ENCODE data around the gene TOX2. TPM values are rescaled to one million over a fixed set of nuclear protein-coding genes. Genes with fewer than 3 reads are reported as not detected.

Gene TOX2
- total RNA-seq, 2 experiments from 2014 or later, result 3.3 to 3.9 TPM

GRCh38 chr20:44006578-44006977, 91.9 kb downstream of the TOX2 start:
- Mint-ChIP-seq H3K27ac (no peak overlapping the region), H3K4me1 (ENCODE audit: low read depth) (peaks cover 22% of the 10 kb centered on the region), H3K27me3 (no peaks in the 10 kb centered on the region), H3K4me3 (no peak overlapping the region), H3K9me3 (no peaks in the 10 kb centered on the region), H3K36me3 (ENCODE audit: low read depth) (no peaks in the 10 kb centered on the region)
- Histone ChIP-seq H3K27me3 (ENCODE audit: control insufficient read depth in 1 of 2, insufficient read depth in 2 of 2, low read length in 2 of 2) (no peaks in the 10 kb centered on the region), H3K9me3 (ENCODE audit: control insufficient read depth in 1 of 2, insufficient read depth in 1 of 2, low read length in 2 of 2) (no peaks in the 10 kb centered on the region), H3K27ac (ENCODE audit: low read depth in 1 of 2, low read length in 2 of 2) (no peak overlapping the region), H3K36me3 (ENCODE audit: insufficient read depth, low read length) (no peaks in the 10 kb centered on the region), H3K4me3 (ENCODE audit: low read length) (no peak overlapping the region), H3K4me1 (ENCODE audit: insufficient read depth, low read length) (peaks cover 15% of the 10 kb centered on the region)
- POLR2A ChIA-PET, result interaction anchor here (0.6 kb wide), 1 partner anchor 30 kb away, joined by 3 read pairs; no protein-coding TSS in a partner anchor
- no peak for TF ChIP-seq CTCF (IDR thresholded peaks at IDR 0.05)
- DNase-seq, result no peak
- ATAC-seq (ENCODE audit: poor library complexity), result no peak
- intact Hi-C loops (cut with DNase I, micrococcal nuclease), result no loop called here
- CTCF ChIA-PET, result no interaction called here

GRCh38 chr20:44008806-44009678, 94.4 kb downstream of the TOX2 start:
- no peak for ATAC-seq (ENCODE audit: poor library complexity)
- H3K36me3 ChIP-seq (ENCODE audit: insufficient read depth, low read length), result no peaks in the 10 kb centered on the region
- H3K4me1 ChIP-seq (ENCODE audit: insufficient read depth, low read length), result peaks cover 22% of the 10 kb centered on the region
- ChIA-PET CTCF (no interaction called here), POLR2A (no interaction called here)
- H3K4me3 ChIP-seq (ENCODE audit: low read length), result no peak overlapping the region
- H3K27ac Mint-ChIP-seq, result no peak overlapping the region
- H3K9me3 ChIP-seq (ENCODE audit: control insufficient read depth in 1 of 2, insufficient read depth in 1 of 2, low read length in 2 of 2), result no peaks in the 10 kb centered on the region
- no peak for TF ChIP-seq CTCF (IDR thresholded peaks at IDR 0.05)
- H3K27ac ChIP-seq (ENCODE audit: low read depth in 1 of 2, low read length in 2 of 2), result no peak overlapping the region
- H3K9me3 Mint-ChIP-seq, result no peaks in the 10 kb centered on the region
- no peak for DNase-seq
- H3K4me3 Mint-ChIP-seq, result no peak overlapping the region
- peaks cover 39% of the 10 kb centered on the region for H3K4me1 Mint-ChIP-seq (ENCODE audit: low read depth)
- no peaks in the 10 kb centered on the region for H3K36me3 Mint-ChIP-seq (ENCODE audit: low read depth)
- peaks cover 0 to 3% of the 10 kb centered on the region in 2 experiments for H3K27me3 ChIP-seq (ENCODE audit: control insufficient read depth in 1 of 2, insufficient read depth in 2 of 2, low read length in 2 of 2)
- H3K27me3 Mint-ChIP-seq, result no peaks in the 10 kb centered on the region
- intact Hi-C loops (cut with DNase I, micrococcal nuclease), result no loop called here

GRCh38 chr20:44009679-44009992, 95.0 kb downstream of the TOX2 start:
- Mint-ChIP-seq H3K4me3 (no peak overlapping the region), H3K27ac (no peak overlapping the region), H3K9me3 (no peaks in the 10 kb centered on the region), H3K27me3 (no peaks in the 10 kb centered on the region), H3K4me1 (ENCODE audit: low read depth) (peaks cover 44% of the 10 kb centered on the region), H3K36me3 (ENCODE audit: low read depth) (no peaks in the 10 kb centered on the region)
- ATAC-seq (ENCODE audit: poor library complexity), result no peak
- no peak overlapping the region for H3K4me3 ChIP-seq (ENCODE audit: low read length)
- peaks cover 0 to 3% of the 10 kb centered on the region in 2 experiments for H3K27me3 ChIP-seq (ENCODE audit: control insufficient read depth in 1 of 2, insufficient read depth in 2 of 2, low read length in 2 of 2)
- no peak for TF ChIP-seq CTCF (IDR thresholded peaks at IDR 0.05)
- intact Hi-C loops (cut with DNase I, micrococcal nuclease), result no loop called here
- no peaks in the 10 kb centered on the region for H3K36me3 ChIP-seq (ENCODE audit: insufficient read depth, low read length)
- H3K4me1 ChIP-seq (ENCODE audit: insufficient read depth, low read length), result peaks cover 22% of the 10 kb centered on the region
- CTCF ChIA-PET, result no interaction called here
- no peak overlapping the region for H3K27ac ChIP-seq (ENCODE audit: low read depth in 1 of 2, low read length in 2 of 2)
- POLR2A ChIA-PET, result no interaction called here
- no peaks in the 10 kb centered on the region for H3K9me3 ChIP-seq (ENCODE audit: control insufficient read depth in 1 of 2, insufficient read depth in 1 of 2, low read length in 2 of 2)
- DNase-seq, result no peak
